SK-N-DZ (cell line): ENCODE results near the gene MS4A18.

Experiments
- DNase-seq: peaks from one replicate; pipeline ENCODE4 v3.0.0-alpha.2; 2015; ENCODE audit warnings: low spot score

MS4A18 gene

GRCh38 chr11:60785806-60786361 lies 61.4 kb downstream of the MS4A18 start:
- no peak for DNase-seq

- no peak for DNase-seq
Measured at GRCh38 chr11:60786811-60787567, 62.5 kb downstream of the MS4A18 start.

GRCh38 chr11:60788401-60789125 lies 64.0 kb downstream of the MS4A18 start:
- no peak for DNase-seq

GRCh38 chr11:60790726-60791125 lies 66.2 kb downstream of the MS4A18 start:
- DNase-seq = no peak

GRCh38 chr11:60791153-60791933 lies 66.8 kb downstream of the MS4A18 start:
- no peak for DNase-seq

GRCh38 chr11:60792521-60792920 lies 68.0 kb downstream of the MS4A18 start:
- DNase-seq = no peak
